ENCODE measurements around the gene ST13.
A peak's percentile ranks its signal among the peaks of the same experiment; 100 is the strongest.
"Not testable (repeated sequence)": the region's sequence is repeated elsewhere in the genome, so short reads cannot be mapped to it uniquely, and the experiment has no call there.

ST13 gene

GRCh38 chr22:40856513-40857308, at the start of gene ST13, which contains the start of gene XPNPEP3:
Gene ST13 (minus strand): TSS chr22:40856639. CDS start chr22:40856540, 99 bp downstream.
Gene XPNPEP3 (plus strand): TSS chr22:40857148. CDS start chr22:40857182, 34 bp downstream.
- peak; percentile 97 for DNase-seq

DNA sequence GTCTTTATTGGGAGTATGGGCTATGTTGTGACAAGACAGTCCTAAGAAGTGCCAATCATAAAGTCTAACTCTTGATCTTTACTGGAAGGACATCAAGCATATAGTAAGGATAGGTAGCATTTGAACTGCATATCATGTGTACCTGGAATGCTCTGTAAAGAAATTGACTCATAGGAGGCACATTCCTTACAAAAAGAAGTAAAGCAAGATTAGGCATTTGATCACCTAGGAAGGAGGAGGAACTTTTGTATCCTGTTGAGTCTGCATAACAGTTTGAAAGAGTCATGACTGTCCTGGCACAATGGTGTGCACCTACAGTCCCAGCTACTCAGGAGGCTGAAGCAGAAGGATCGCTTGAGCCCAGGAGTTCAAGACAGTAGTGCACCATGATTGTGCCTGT, 47.7 kb upstream of the ST13 start:
- DNase-seq = no peak

GRCh38 chr22:40898850-40899357, 42.5 kb upstream of the ST13 start:
- DNase-seq = no peak

DNA sequence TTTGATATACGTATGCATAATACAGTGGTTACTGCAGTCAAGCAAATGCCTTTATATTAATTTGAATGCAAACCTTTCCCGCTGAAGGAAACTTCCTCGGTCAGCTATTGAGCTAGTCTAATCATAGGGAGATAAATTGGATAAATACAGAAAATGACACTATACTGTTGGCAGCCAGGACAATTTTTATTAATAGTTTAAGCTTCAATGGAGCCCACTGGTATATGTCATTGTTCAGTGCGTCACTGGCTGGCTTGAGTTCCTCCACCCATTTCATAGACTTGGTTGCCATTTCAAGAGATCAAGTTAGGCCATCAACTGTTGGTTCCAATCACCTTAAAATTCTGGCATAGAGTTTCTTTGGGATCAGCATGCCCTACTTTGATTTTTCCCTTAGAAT, 38.0 kb upstream of the ST13 start:
- DNase-seq = no peak

DNA sequence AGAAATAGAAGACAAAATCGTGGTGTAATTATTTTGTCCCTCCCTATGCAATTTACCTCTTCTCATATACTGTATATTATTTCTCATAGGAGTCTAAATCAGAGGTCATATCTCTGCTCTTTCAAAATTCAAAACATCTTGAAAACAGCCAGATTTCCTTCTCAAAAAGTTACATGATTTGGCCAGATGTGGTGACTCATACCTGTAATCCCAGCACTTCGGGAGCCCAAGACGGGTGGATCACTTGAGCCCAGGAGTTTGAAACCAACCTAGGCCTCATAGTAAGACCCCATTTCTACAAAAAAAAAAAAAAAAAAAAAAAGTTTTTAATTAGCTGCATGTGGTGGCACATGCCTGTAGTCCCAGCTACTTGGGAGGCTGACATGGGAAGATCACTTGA, 34.4 kb upstream of the ST13 start:
- no peak for DNase-seq

DNA sequence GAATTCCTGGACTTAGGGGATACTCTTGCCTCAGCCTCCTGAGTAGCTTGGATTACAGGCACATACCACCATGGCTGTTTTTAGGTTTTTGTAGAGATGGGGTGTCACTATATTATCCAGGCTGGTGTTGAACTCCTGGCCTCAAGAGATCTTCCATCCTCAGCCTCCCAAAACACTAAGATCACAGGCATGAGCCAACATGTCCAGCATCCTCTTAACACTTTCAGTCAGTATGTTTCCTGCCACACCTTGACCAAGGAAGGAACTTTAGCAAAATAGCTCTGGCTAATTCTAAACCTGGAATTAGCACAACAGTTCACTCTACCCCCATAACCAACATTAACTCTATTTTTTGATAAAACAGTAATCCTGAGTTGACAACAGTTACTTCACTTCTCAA, 32.7 kb upstream of the ST13 start:
- DNase-seq = no peak

DNA sequence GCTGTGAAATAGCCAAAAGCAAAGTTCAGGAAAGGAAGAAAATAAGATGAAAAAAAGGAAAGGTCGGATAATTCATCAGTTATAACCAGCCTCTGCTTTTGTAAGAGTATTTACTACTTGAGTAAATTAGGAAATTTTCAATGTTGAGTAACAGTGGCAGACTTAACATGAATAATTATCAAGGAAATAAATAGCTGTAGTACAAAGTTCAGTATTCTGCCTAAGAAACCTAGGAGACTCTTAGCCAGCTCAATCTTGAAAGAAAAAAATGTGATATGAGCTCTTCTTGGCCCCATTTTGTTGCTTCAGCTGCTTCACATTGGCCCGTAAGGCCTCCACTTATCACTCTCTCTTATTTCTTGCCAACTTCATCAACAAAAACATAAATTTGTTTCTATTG, 22.5 kb upstream of the ST13 start:
- DNase-seq = no peak

DNA sequence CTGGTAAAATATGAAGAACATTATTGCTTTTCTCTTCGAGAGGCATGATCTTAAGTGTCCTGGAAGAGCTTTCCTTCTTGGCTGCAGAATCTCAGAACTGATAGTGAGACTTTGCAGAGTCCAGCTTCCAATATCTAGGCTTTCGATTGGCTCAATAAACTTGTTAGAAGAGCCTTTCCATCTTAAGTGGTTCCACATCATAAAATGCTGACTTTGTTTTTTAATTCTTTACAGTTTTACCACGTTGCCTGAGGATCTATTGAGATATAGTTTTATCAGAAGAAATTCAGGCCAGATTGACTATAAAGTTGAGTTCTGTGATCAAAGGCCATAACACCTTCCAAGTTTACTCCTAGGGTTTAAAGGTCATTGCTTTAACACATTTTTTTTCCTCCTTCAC, 21.0 kb upstream of the ST13 start:
- DNase-seq = no peak

- DNase-seq = no peak
Observed at GRCh38 chr22:40876907-40877306, 20.5 kb upstream of the ST13 start.

DNA sequence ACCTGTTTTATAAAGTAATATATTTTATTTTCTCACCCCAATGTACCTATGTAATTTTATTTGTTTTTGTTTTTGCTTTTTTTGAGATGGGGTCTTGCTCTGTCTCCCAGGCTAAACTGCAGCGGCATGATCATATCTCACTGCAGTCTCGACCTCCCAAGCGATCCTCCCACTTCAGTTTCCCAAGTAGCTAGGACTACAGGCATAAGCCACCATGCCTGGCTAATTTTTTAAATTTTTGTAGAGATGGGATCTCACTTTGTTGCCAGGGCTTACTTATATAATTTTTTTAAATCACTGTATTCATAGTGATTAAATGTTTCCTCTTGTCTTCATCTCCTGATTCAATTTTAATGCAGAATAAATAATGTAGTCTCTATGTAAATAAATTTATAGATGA, 18.7 kb upstream of the ST13 start:
- no peak for DNase-seq

DNA sequence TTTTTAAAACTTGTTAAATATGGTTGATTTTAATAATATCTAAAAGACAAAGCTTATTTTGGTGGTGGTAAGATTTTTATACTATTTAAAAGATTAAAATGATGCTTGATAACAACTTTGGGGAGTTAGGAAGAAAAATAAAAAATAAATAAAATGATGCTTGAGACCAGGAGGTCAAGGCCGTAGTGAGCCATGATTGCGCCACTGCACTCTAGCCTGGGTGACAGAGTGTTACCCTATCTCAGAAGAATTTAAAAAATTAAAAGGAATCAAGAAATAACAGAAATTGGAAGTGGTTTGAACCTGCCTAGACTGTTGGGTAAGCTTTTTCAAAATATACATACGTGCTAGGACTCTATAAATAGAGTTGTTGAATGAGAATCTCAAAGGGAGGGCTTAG, 17.6 kb upstream of the ST13 start:
- DNase-seq = no peak

- DNase-seq = not testable (repeated sequence)
Observed at GRCh38 chr22:40868379-40868778, 11.9 kb upstream of the ST13 start.

DNA sequence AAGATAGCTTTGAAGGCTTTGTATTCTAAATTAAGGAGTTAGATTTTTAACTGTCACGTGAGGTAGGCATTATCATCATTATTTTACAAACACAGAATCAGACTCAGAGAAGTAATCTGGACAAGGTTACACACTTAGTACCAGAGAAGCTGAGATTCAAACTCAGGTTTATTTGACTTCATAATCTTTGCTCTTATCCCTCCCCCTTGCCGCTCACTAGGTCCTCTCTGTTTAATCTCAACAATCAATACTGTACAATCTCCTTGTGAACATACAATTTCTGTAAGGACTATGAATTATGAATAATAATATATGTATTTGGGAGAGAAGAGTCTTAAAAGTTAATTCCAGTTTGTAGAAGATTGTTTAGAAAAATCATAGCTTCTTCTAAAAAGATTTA, 10.7 kb upstream of the ST13 start:
- DNase-seq = no peak

DNA sequence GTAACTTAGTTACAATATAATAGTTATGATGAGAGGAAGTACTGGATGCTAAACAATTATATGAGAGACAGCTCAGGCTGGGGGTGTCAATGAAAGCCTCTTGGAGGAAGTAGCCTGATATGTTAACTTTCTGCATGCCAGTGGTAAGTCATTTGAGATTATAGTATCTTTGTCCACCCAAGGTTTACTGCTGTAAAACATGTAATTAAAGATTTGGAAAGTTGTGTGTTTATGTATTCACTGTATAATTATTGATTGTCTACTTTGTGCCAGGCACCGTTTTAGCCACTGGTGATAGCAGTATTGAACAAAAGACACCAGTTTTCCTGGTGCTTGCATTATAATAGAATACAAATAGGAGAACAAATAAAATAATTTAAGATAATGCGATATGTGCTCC, 6.1 kb upstream of the ST13 start:
- DNase-seq = no peak

DNA sequence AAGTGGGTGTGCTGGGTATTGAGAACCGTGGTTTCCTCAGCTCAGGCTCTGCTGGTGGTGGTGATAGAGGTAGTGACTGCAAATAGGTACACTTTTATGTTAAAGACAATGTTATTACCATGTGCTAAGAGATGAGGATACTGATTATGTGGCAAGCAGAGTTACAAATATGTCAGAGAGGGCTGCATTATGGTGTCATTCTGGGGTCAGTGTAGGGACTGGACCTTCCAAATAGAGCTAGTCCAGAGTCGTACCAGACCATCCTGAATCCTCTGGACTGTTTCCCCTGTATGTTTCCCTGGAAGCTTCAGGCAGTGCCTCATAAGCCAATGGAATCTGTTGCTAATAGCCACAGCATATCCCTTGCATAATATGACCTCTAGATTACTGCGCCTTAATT, 5.6 kb upstream of the ST13 start, which contains the start of gene DNAJB7:
DNAJB7 (minus strand) TSS at position 101 of the 400 bp plus-strand sequence. CDS start 119 bp downstream, outside the sequence.
- DNase-seq = no peak

DNA sequence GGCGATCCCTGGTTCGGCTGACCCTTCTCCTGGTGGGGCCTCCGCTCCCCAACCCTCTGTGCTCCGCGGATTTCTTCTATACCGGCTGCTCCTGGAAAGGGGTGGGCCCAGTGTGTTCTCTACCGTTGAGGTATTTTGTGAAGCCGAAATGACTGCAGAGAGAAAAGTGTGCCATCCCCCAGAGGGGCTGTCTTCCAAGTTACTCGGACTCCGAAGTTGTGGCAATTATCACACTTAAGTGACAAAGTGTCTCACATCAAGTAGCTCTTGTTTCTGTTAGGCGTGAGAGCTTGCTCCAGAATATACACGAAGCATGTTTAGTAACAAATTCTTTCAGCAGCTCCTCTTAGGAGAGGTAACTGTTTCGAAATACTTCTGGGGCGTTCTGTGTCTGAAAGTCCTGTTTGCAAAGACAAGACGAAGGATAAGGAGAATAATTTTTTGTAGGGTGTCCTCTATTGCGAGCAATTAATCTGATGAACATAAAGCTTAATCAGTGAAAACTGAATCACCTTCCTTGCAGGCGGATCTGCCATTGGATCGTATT, 943 bp upstream of the ST13 start:
- DNase-seq = no peak

DNA sequence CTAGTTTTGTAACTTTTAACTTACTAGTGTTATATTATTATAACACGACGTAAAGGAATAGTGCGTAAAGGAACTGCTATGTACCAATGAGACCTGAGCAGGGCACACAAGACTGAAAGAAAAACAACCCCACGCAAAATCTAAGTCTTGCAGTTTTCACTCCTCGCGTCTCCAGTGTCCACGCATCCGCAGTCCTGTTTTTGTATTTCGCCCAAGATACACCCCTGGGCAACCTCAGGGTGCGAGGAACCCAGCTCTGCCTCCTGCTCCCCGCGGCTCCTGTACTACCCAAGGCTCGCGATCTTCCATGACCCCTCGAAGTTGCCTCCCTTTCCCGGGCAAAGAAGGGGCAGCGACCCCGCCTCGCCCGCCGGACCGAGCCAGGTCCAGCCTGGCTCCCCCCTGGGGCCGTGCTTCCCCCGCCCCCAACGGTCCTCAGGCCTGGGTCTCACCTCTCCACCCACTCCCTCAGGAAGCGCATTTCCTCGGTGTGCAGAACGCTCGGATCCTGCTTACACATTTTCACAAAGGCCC, 393 bp downstream of the ST13 start:
- DNase-seq = peak; percentile 18

DNA sequence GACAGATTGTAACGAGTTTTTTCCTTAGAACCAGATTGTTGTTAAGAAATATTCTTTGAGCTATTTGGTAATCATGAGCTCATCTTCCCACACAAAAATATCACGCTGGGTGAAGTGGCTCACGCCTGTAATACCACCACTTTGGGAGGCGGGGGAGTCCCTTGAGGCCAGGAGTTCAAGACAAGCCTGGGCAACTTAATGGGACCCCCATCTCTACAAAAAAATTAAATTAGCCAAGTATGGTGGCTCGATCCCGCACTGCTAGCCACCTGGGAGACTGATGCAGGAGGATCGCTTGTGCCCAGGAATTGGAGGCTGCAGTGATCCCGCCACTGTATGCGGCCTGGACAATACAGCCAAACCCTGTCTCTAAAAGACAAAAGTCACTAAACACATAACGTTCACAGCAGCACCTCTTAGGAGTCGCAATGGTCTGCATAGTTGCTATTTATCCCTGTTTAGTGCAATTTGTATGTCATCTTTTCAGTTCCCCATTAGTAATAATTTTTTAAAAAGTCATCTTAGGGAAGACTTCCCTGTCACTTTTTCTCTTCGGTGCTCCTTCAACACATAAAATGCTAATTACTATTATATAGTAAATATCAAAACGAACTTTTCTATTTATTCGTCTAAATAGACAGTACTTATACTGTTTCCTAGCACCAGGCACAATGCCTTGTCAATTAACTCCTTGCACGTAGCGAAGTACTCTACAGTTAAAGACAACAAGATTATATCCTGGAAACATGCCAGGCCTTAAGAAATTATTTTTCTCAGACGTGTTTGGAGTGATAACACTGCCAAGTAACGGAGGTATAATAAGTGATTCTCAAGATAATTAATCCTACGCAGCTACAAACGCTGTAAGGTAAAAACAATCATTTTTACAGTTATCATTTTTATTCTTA, 1.1 kb downstream of the ST13 start:
- no peak for DNase-seq

GRCh38 chr22:40853961-40854360, 2.5 kb downstream of the ST13 start:
- no peak for DNase-seq

DNA sequence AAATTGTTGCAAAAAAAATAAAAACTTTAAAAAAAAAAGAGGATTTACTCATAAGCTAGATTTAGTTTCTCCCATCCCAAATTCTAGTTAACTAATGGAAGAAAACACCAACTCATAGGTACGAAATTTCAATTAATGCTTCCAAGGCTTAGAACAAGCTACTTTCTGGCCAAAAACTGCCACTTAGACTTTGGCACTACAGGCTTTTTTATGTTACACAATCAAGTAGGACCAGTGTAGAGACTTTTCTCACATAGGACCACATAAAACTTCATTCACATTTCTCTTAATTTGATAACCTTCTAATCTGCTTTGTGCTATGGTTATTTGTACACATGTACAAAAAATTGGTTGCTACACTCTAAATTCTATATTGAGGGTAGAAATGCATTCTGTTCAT, 3.1 kb downstream of the ST13 start:
- no peak for DNase-seq

DNA sequence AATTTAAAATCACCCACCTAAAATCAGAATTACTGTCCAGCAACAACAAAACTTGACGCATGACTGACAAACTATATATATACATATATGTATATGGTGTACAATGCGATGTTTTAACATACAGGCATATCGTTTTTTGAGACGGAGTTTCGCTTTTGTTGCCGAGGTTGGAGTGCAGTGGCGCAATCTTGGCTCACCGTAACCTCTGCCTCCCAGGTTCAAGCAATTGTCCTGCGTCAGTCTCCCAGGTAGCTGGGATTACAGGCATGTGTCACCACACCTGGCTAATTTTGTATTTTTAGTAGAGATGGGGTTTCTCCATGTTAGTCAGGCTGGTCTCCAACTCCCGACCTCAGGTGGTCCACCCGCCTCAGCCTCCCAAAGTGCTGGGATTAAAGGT, 10.6 kb downstream of the ST13 start:
- DNase-seq = not testable (repeated sequence)

DNA sequence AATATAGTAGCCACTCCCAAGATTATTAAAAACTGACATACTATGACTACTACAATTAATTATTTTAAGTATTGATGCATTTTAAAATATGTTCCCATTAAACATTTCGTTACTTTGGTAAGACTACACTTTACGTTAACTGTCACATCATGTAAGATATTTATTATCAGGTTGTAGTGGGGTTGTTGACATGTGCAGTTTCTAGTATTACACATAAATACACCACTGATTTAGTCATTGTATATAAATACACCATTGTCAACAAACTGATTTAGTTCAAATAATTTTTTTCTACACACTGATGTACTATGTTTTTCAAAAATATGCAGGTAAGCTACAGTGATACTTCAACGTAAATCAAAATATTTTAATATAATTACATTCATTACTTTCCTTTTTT, 11.5 kb downstream of the ST13 start:
- DNase-seq = no peak

GRCh38 chr22:40838486-40838885, 18.0 kb downstream of the ST13 start:
- DNase-seq = no peak

Measured in activated CD4-positive, alpha-beta T cell treated with anti-CD3 and anti-CD28 coated beads, Interleukin-2, amount 50 U/mL, for 1 hour (primary cell).